K562 (cell line): ENCODE data around the gene PTCRA. TPM values are rescaled to one million over a fixed set of nuclear protein-coding genes. Genes with fewer than 3 reads are reported as not detected.

Experiments
- ARID3A ChIP-seq: IDR thresholded peaks from 2 replicates; pipeline ENCODE4 v1.6.1; 2012; ENCODE audit warnings: low read depth, low read length, improper control_type of control experiment, borderline replicate concordance
- CBFB ChIP-seq: sonication (generic); formaldehyde crosslinking; IDR thresholded peaks from 2 replicates; pipeline ENCODE4 v1.4.0; 2020; ENCODE audit warnings: mild to moderate bottlenecking, missing genetic modification reagents
- CTCF ChIP-seq, 3 experiments: IDR thresholded peaks in 2 of 3; conservative IDR thresholded peaks in 1 of 3; 2 replicates each; pipeline ENCODE4 v1.5.1; 2011 to 2012; ENCODE audit warnings: low read length in 3 of 3, mild to moderate bottlenecking in 3 of 3, control low read depth in 2 of 3, improper control_type of control experiment in 1 of 3, inconsistent platforms in 1 of 3, low read depth in 1 of 3, mixed read lengths in 1 of 3, moderate library complexity in 1 of 3; ENCODE audit not compliant: insufficient read depth in 2 of 3
- DACH1 ChIP-seq: fragments of 450-650 bp; IDR thresholded peaks from 2 replicates; pipeline ENCODE4 v1.6.1; 2018; ENCODE audit not compliant: partially characterized antibody
- DEAF1 ChIP-seq: fragments of 450-650 bp; formaldehyde crosslinking; IDR thresholded peaks from 2 replicates; pipeline ENCODE4 v1.4.0; 2020; ENCODE audit warnings: mild to moderate bottlenecking, moderate library complexity
- E2F3 ChIP-seq: fragments of 250-450 bp; sonication (Bioruptor Pico); IDR thresholded peaks from 2 replicates; pipeline ENCODE4 v1.4.0; 2020; ENCODE audit warnings: mild to moderate bottlenecking
- HDAC1 ChIP-seq, 2 experiments: fragments of 450-650 bp; IDR thresholded peaks; 2 replicates each; pipeline ENCODE4 v1.6.1; 2016 to 2017; ENCODE audit warnings: inconsistent platforms in 1 of 2, mild to moderate bottlenecking in 1 of 2, moderate library complexity in 1 of 2
- JUNB ChIP-seq: fragments of 450-650 bp; formaldehyde crosslinking; conservative IDR thresholded peaks from 2 replicates; pipeline ENCODE4 v1.4.0; 2020; ENCODE audit warnings: mild to moderate bottlenecking
- KAT7 ChIP-seq: sonication (generic); formaldehyde crosslinking; IDR thresholded peaks from 2 replicates; pipeline ENCODE4 v1.8.0; 2022; ENCODE audit warnings: missing genetic modification reagents, mild to moderate bottlenecking, borderline replicate concordance
- KLF6 ChIP-seq: fragments of 250-450 bp; sonication (Bioruptor Pico); IDR thresholded peaks from 2 replicates; pipeline ENCODE4 v1.4.0; 2020; ENCODE audit warnings: mild to moderate bottlenecking, moderate library complexity, borderline replicate concordance
- MLLT1 ChIP-seq, 2 experiments: fragments of 450-650 bp; IDR thresholded peaks; 2 replicates each; pipeline ENCODE4 v1.6.1; 2016
- MYNN ChIP-seq, 2 experiments: sonication (generic); formaldehyde crosslinking in 1 of 2; IDR thresholded peaks; 2 replicates each; pipeline versions ENCODE4 v1.5.0 to v1.6.1; 2016 to 2020; ENCODE audit warnings: antibody characterized with exemption in 1 of 2, missing genetic modification reagents in 1 of 2
- NCOA2 ChIP-seq, 2 experiments: fragments of 450-650 bp; IDR thresholded peaks; 2 replicates each; pipeline ENCODE4 v1.6.1; 2018; ENCODE audit warnings: mild to moderate bottlenecking in 2 of 2, moderate library complexity in 1 of 2; ENCODE audit not compliant: partially characterized antibody in 2 of 2
- NRF1 ChIP-seq, 2 experiments: fragments of 450-650 bp; IDR thresholded peaks in 1 of 2; conservative IDR thresholded peaks in 1 of 2; 2 replicates each; pipeline ENCODE4 v1.6.1; 2014; ENCODE audit warnings: mild to moderate bottlenecking in 2 of 2
- POLR3G ChIP-seq: IDR thresholded peaks from 2 replicates; pipeline ENCODE4 v1.6.1; 2011; ENCODE audit not compliant: insufficient read length, insufficient replicate concordance; ENCODE audit errors: extremely low read depth
- PURB ChIP-seq: sonication (generic); formaldehyde crosslinking; IDR thresholded peaks from 2 replicates; pipeline ENCODE4 v1.9.0; 2021; ENCODE audit warnings: low read depth, mild to moderate bottlenecking, missing genetic modification reagents
- RFX7 ChIP-seq: fragments of 250-450 bp; sonication (Bioruptor Pico); IDR thresholded peaks from 2 replicates; pipeline ENCODE4 v1.5.1; 2021; ENCODE audit warnings: mild to moderate bottlenecking
- SLC30A9 ChIP-seq: fragments of 250-450 bp; sonication (Bioruptor Pico); IDR thresholded peaks from 2 replicates; pipeline ENCODE4 v1.8.0; 2022; ENCODE audit warnings: mild to moderate bottlenecking, moderate library complexity
- SP1 ChIP-seq: sonication (generic); formaldehyde crosslinking; IDR thresholded peaks from 2 replicates; pipeline ENCODE4 v1.8.1; 2022; ENCODE audit warnings: mild to moderate bottlenecking, missing genetic modification reagents
- ZBTB1 ChIP-seq: sonication (generic); formaldehyde crosslinking; IDR thresholded peaks from 2 replicates; pipeline ENCODE4 v1.8.1; 2023; ENCODE audit warnings: missing genetic modification reagents, low read depth, mild to moderate bottlenecking, borderline replicate concordance
- ZNF174 ChIP-seq: fragments of 250-450 bp; sonication (Bioruptor Pico); IDR thresholded peaks from 2 replicates; pipeline ENCODE4 v1.4.0; 2020; ENCODE audit warnings: mild to moderate bottlenecking
- polyA plus RNA-seq, 8 experiments: library from polyadenylated mRNA; depleted of rRNA in 4 of 8; stranded (reverse) in 5 of 8; unstranded in 3 of 8; fragments of >200 nt; fragmentation: Nextera tagmentation in 2 of 8; fragmentation: Illumina TruSeq in 1 of 8; extraction: Ambion mirVana in 2 of 8; extraction: Trizol in 1 of 8; gene quantifications; 2 replicates each; pipeline versions ENCODE4 v1.2.1 to v1.2.3, GENCODE V29; 2011 to 2014; ENCODE audit warnings: inconsistent platforms in 1 of 8, missing spikeins in 1 of 8
- total RNA-seq, 7 experiments: library from RNA; depleted of rRNA in 6 of 7; stranded (reverse); fragments of >200 nt in 6 of 7; fragmentation: Illumina TruSeq in 2 of 7; extraction: Trizol in 2 of 7; gene quantifications; 2 replicates each; pipeline versions ENCODE4 v1.2.1 to v1.2.3, GENCODE V29; 2011 to 2021; ENCODE audit warnings: low replicate concordance in 1 of 7

The PTCRA gene
- total and polyA plus RNA-seq, 9 of the 15 experiments (the other 6 are each of a cell fraction or from before 2014, with no cell fraction given): 0.21 TPM; not detected in 8

- no peak; a peak in 2 of 6 replicates for TF ChIP-seq CTCF (IDR thresholded peaks at IDR 0.05 in 2 of 3, conservative IDR thresholded peaks at IDR 0.05 in 1 of 3; ENCODE audit: insufficient read depth in 2 of 3, low read depth in 1 of 3, low read length in 3 of 3)
- TF ChIP-seq PURB: no peak
- TF ChIP-seq SLC30A9 (CRISPR knock-in tag): no peak
- TF ChIP-seq JUNB (CRISPR knock-in tag): no peak
- peak in 1 of 2 experiments; percentile 86; a peak in 2 of 4 replicates for TF ChIP-seq HDAC1 (IDR thresholded peaks at IDR 0.05)
- no peak for TF ChIP-seq ARID3A
- TF ChIP-seq DACH1: no peak
- TF ChIP-seq POLR3G: no peak
- peak; percentile 81 to 92 for TF ChIP-seq MLLT1 (IDR thresholded peaks at IDR 0.05)
- no peak for TF ChIP-seq CBFB (CRISPR knock-in tag)
- peak; percentile 59; the same call in 1 of the 2 replicates for TF ChIP-seq KAT7 (CRISPR knock-in tag)
- peak; percentile 35; the same call in 1 of the 2 replicates for TF ChIP-seq KLF6
- TF ChIP-seq SP1 (CRISPR knock-in tag): peak; percentile 74
- TF ChIP-seq E2F3 (CRISPR knock-in tag): peak; percentile 32
- TF ChIP-seq DEAF1 (CRISPR knock-in tag): 0 out of 2 replicates have a peak, but pooled peaks have one; percentile 18
- no peak for TF ChIP-seq RFX7
- no peak for TF ChIP-seq NCOA2 (IDR thresholded peaks at IDR 0.05; ENCODE audit: partially characterized antibody in 2 of 2)
- TF ChIP-seq MYNN (IDR thresholded peaks at IDR 0.05): no peak; the same call in 1 of the 2 replicates
- TF ChIP-seq MYNN (CRISPR knock-in tag; IDR thresholded peaks at IDR 0.05): no peak
- no peak for TF ChIP-seq ZNF174 (CRISPR knock-in tag)
- peak; percentile 94 to 95 for TF ChIP-seq NRF1 (conservative IDR thresholded peaks at IDR 0.05 in 1 of 2, IDR thresholded peaks at IDR 0.05 in 1 of 2)
- TF ChIP-seq ZBTB1 (CRISPR knock-in tag): no peak
Observed at GRCh38 chr6:42879372-42880239, 36.2 kb upstream of the PTCRA start, which contains the start of gene RPL7L1 (continued).
